M059J (cell line): Measurements from ENCODE around the gene POTEC. TPM values are rescaled to one million over a fixed set of nuclear protein-coding genes. Genes with fewer than 3 reads are reported as not detected.
"Not testable (repeated sequence)": the region's sequence is repeated elsewhere in the genome, so short reads cannot be mapped to it uniquely, and the experiment has no call there.

Source experiments
- DNase-seq: peaks from one replicate; pipeline ENCODE4 v3.0.0-alpha.2; 2012; ENCODE audit warnings: low read depth
- total RNA-seq: library from RNA; depleted of rRNA; stranded (reverse); fragments of >200 nt; shearing (Covaris generic); gene quantifications from 2 replicates; pipeline ENCODE4 v1.2.3, GENCODE V29; 2014; rRNA removed

POTEC gene
- 0.02 TPM in 1 of 2 replicates, not detected in the other for total RNA-seq

GRCh38 chr18:14543446-14543964 lies at the start of gene POTEC:
TSS of gene POTEC (minus strand) at chr18:14543600. CDS start at chr18:14543146, 454 bp downstream.
- DNase-seq, result not testable (repeated sequence)

- peak; percentile 66 for DNase-seq
These were observed 34.6 kb upstream of the POTEC start for GRCh38 chr18:14577971-14578370.

- not testable (repeated sequence) for DNase-seq
These were observed 16.1 kb upstream of the POTEC start for GRCh38 chr18:14559502-14559901.

GRCh38 chr18:14531659-14532058 lies 11.7 kb downstream of the POTEC start:
- DNase-seq, result peak; percentile 49

- peak; percentile 40 for DNase-seq
These were observed 32.7 kb downstream of the POTEC start for GRCh38 chr18:14510707-14511106.

GRCh38 chr18:14503691-14504090 lies 39.7 kb downstream of the POTEC start:
- not testable (repeated sequence) for DNase-seq

- DNase-seq, result not testable (repeated sequence)
These were observed 41.5 kb downstream of the POTEC start for GRCh38 chr18:14501894-14502293.

GRCh38 chr18:14489256-14490014 lies 54.0 kb downstream of the POTEC start:
- DNase-seq, result not testable (repeated sequence)

- DNase-seq, result not testable (repeated sequence)
These were observed 54.6 kb downstream of the POTEC start for GRCh38 chr18:14488789-14489188.

- not testable (repeated sequence) for DNase-seq
These were observed 56.3 kb downstream of the POTEC start for GRCh38 chr18:14486926-14487580.

GRCh38 chr18:14479076-14479475 lies 64.3 kb downstream of the POTEC start:
- DNase-seq, result not testable (repeated sequence)

GRCh38 chr18:14475520-14475919 lies 67.9 kb downstream of the POTEC start:
- not testable (repeated sequence) for DNase-seq

GRCh38 chr18:14474752-14475151 lies 68.6 kb downstream of the POTEC start:
- not testable (repeated sequence) for DNase-seq

- not testable (repeated sequence) for DNase-seq
These were observed 69.2 kb downstream of the POTEC start for GRCh38 chr18:14474007-14474720.

- DNase-seq, result peak; percentile 43
These were observed 70.0 kb downstream of the POTEC start for GRCh38 chr18:14473250-14474006.

- DNase-seq, result peak; percentile 29
These were observed 72.1 kb downstream of the POTEC start for GRCh38 chr18:14471286-14471685.

GRCh38 chr18:14470446-14470845 lies 73.0 kb downstream of the POTEC start:
- DNase-seq, result peak; percentile 45

- peak; percentile 81 for DNase-seq
These were observed 73.4 kb downstream of the POTEC start for GRCh38 chr18:14470046-14470445.

- DNase-seq, result not testable (repeated sequence)
These were observed 77.4 kb downstream of the POTEC start for GRCh38 chr18:14465989-14466388.
